GM19463 (cell line): ENCODE data around the gene RALGAPB.
"Not testable (repeated sequence)": the region's sequence is repeated elsewhere in the genome, so short reads cannot be mapped to it uniquely, and the experiment has no call there.

ENCODE experiments used
- ATAC-seq: cut with Tn5 transposase; IDR thresholded peaks from one replicate; pipeline ENCODE4 v1.9.1; 2021; ENCODE audit warnings: mild to moderate bottlenecking, moderate library complexity; ENCODE audit not compliant: unreplicated experiment

Gene RALGAPB

DNA sequence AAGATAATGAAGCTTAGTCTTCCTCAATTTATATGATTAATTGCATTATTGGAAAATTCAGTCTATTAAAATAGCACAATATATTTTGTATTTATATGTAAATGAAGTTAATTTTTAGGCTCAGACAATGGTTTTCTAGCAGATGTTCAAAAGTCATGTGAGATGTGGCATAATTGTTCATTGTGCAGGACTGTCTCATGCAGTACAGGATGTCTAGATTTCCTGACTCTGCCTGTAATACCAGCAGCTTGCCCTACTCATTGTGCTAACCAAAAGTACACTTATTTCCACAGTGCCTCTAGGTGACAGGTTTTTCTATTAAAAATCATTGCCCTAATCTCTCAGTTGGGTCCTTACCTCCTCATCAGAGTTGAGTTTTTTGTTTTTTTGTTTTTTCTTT is 12.4 kb downstream of the RALGAPB start:
- ATAC-seq = no peak

DNA sequence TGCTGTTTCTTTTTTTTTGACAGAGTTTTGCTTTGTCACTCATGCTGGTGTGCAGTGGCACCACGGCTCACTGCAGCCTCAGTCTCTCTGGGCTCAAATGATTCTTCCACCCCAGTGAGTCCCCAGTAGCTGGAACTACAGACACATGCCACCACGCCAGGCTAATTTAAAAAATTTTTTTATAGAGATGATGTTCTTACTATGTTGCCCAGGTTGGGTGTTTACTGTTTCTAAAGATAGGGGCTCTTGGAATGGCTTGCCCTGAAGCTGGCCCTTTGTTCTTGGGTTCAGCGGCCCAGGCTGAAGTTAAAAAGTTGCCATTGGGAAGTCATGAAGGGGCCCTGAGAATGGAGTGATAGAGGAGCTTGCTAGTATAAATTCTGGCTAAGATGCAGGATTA is 16.5 kb downstream of the RALGAPB start:
- ATAC-seq = no peak

DNA sequence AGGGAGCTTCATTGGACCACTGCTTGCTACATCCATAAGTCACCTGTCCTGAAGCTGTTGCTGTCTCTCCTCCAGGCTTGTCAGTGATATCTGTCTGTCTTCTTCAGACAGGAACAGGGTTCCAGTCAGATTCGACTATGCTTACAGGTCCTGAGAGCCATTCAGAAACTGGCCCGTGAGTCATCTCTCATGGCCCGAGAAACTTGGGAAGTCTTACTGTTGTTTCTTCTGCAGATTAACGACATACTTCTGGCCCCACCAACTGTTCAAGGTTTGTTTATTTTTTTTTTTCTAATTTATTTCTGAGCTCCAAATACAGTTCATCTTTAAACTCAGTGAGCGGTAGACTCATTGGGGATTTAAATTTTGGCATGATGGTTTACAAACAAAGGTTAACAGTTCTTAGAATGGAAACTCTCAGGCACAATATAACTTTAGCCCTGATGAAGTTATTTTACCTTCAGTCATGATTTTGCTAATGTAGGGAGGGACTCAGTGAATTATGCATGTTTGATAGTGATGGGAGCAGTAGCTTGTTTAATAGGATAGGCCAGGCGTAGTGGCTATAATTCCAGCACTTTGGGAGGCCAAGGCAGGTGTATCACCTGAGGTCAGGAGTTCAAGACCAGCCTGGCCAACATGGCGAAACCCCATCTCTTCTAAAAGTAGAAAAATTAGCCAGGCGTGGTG is 24.7 kb downstream of the RALGAPB start:
- no peak for ATAC-seq

DNA sequence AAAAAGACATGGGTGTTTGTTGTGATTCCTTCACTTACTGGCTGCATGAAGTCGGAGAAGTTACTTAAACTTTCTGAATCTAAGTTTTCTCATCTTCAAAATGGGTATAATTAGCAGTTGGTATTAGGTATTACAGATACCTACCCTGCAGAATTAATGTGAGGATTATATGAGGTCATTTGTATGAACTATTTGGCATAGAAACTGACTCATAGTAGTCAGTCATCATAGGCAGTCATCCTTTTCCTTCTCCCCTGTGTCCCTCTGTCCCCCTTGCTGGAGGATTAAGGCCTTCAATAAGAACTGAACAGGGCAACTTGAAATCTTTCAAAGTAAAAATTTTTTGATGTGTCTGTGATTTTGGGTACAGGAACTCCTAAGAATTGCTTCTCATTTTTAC is 26.3 kb downstream of the RALGAPB start:
- ATAC-seq = no peak

DNA sequence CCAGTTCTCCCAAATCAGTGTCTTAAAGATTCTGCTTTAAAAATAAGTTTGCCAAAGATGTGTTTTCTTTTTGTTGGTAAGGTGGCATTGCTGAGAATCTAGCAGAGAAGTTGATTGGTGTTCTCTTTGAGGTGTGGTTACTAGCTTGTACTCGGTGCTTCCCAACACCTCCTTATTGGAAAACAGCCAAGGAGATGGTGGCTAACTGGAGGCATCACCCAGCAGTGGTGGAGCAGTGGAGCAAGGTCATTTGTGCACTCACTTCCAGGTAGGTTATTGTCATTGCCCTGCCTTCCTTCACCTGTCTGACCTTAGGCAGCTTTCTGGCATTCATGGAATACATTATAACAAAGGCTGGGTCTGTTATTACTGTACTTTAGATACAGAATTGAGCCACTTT is 26.7 kb downstream of the RALGAPB start:
- ATAC-seq = no peak

DNA sequence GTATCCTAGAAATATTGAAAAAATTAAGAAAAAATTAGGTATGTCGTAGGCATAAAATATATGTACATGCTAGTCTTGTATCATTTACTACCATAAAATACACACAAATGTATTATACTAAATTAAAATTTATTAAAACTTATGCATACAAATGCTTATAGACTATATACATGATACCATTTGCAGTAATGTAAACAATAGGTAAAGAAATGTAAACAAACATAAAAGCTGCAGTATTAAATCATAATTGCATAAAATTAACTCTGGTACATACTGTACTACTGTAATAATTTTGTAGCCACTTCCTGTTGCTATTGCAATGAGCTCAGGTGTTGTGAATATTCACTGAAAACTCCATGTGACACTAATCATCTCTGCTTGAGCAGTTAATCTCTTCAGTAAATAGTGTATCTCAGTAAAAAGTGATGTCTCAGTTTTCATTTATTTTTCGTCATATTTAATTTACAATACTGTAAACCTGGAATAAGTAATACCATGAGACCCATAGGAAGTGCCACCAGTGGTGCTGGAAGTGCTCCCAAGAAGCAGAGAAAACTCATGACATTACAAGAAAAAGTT is 29.3 kb downstream of the RALGAPB start:
- ATAC-seq = no peak

DNA sequence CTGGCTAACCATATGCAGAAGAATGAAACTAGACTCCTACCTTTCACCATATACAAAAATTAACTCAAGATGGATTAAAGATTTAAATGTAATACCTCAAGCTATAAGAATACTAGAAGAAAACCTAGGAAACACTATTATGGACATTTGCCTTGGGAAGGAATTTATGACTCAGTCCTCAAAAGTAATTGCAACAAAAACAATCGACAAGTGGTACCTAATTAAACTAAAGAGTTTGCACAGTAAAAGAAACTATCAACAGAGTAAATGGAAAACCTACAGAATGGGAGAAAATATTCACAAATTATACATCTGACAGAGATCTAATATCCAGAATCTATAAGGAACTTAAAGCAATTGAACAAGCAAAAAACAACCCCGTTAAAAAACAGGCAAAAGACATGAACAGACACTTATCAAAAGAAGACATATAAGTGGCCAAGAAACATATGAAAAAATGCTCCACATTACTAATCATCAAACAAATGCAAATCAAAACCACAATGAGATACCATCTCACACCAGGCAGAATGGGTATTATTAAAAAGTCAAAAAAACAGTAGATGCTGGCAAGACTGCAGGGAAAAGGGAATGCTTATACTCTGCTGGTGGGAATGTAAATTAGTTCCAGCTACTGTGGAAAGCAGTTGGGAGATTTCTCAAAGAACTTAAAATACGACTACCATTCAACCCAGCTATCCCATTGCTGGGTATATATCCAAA is 31.9 kb downstream of the RALGAPB start:
- no peak for ATAC-seq

DNA sequence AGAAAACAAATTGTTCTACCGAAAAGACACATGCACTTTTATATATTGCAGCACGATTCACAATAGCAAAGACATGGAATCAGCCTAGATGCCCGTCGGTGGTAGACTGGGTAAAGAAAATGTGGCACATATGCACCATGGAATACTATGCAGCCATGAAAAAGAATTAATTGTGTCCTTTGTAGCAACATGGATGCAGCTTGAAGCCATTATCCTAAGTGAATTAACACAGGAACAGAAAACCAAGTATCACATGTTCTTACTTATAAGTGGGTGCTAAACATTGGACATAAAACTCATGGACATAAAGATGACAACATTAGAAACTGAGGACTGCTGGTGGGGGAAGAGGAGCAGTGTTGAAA is 32.4 kb downstream of the RALGAPB start:
- ATAC-seq = no peak

DNA sequence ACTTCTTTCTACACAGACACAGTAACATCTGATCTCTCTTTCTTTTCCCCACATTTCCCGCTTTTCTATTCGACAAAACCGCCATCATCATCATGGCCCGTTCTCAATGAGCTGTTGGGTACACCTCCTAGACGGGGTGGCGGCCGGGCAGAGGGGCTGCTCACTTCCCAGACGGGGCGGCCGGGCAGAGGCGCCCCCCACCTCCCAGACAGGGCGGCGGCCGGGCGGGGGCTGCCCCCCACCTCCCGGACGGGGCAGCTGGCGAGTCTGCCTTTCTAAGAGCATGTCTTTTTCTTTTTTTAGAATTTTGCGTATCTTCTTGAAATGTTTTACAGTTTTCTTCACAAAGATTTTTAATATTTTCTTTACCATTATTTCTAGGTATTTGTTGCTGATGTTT is 39.1 kb downstream of the RALGAPB start:
- not testable (repeated sequence) for ATAC-seq

DNA sequence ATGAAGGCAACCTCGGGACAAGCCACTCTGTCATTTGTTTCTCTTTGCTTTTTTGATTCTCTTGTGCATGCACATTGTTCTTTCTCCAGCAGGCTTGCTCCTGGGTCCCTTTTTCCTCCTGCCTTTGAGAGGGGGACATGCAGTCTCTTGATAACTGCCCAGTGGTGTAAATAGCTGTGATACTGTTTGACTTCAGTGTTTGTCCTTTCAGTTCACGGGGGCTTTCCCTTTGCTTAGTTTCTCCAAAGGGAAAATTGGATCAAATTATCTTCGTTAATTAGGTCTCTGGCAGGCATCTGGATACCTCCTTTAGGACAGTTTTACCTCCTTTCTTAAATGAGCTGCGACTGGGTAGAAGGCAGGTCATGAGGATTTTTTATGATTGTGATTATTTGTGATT is 41.5 kb downstream of the RALGAPB start:
- ATAC-seq = no peak

DNA sequence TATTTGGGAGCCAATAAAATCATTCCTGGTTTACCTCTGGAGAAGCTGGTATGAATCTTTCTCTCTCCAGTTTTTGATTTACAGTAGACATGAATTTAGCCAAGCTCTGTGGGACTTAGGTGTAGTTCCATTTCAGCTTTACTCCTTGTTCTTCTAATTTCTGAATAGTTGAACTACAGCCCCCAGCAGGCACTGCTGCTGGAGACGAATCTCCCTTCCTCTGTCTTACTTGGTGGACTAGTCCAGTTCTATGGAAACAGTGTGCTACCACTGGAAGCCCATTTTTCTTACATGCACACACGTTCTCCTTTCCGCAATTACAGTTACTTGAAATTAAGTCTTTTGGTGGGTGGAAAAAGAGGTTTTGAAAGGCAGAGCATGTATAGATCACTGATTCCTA is 42.3 kb downstream of the RALGAPB start:
- ATAC-seq = no peak

DNA sequence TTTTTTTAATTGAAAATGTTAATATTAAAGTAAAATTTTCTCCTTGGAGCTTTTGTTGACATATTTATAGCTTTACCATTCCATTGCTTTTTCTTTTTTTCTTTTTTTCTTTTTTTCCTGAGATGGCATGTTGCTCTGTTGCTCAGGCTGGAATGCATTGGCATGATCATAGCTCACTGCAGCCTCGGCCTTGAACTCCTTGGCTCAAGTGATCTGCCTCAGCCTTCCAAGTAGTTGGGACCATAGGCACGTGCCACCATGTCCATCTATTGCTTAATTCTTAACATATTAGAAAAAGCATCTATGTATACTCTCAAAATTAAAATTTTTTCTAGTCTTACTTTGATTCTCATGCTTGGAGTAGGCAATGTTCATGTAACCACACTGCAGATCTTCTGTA is 43.0 kb downstream of the RALGAPB start:
- no peak for ATAC-seq

DNA sequence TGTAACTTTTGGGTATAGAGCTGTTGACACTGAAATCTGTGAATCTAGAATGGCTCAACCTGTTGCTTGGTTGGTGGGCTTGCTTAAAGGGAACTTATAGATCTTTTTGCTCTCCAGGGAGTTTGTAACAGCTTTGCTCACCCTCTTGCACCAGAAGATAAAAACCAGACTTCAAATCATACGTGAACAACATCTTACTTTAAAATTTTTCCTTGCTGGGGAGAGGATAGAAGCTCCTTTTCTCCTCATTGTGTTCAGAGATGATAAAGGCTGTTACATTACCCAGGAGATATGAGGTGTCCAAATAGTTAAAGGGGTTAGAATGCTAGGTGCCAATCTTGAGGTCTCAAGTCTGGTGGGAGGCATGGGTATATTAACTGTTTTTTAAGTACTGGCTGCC is 46.8 kb downstream of the RALGAPB start:
- ATAC-seq = no peak

DNA sequence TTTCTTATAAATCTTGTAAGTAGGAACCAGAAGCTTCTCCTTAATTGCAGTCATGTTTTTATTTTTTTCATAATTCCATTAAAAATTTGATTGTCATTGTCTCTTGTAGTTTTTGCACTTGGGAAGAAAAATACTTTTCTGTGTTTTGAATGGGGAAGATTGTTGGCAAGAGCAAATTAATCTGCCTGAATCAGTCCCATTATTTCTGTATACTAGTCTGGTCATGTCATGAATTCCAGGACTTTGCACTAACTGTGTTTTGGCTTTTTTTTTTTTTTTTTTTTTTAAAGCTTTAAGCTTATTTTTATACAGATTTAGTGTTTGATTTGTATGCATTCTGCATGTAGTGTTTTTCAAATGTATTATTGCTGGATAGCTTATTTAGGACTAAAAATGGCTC is 47.6 kb downstream of the RALGAPB start:
- no peak for ATAC-seq

DNA sequence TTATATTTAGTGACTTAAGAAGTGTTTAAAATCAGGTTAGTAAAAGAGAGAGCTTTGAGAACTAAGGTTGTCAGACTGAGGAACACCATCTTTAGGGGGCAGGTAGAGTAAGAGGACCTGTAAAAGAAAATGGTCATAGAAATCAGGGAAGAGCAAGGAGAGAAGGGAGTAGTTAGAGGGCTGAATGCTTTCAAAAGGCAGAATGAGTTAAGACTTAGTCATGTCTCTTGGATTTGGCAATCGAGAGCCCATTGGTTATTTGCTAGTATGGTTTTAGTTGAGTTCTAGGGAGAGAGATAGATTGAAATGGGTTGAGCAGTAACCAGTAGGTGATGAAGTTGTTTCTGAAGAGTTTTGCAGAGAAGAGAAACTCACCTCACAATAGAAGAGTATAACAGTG is 51.1 kb downstream of the RALGAPB start:
- no peak for ATAC-seq

DNA sequence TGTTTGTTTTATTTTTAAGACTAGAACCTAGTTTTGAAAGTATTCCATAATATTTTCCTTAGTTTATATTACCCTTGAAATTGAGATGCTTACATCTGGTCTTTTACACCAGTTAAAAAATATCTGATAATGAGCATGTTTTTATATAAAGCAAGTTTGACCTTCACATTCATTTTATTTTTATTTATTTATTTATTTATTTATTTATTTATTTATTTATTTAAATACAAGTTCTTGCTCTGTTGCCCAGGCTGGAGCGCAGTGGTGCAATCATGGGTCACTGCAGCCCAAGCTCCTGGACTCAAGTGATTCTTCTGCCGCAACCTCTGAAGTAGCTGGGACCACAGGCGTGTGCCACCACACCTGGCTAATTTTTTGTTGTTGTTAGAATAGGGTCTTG is 55.5 kb downstream of the RALGAPB start:
- ATAC-seq = no peak

DNA sequence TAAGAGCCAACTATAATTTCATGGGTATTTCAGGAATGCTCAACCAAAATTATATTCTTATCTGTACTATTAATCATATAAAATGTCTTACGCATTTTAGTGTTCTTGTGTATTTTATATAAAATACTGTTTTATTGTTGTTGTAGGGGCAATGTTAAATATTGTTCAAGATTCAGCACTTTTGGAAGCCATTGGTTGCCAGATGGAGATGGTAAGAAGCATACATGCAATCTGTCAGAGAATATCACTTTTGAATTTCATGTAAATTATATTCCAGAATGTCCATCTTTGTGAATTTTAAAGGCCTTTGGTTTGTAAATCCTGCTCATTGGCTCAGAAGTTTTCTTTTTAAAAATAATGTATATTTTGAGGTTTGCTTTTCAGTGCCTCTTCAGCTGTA is 58.4 kb downstream of the RALGAPB start:
- no peak for ATAC-seq

DNA sequence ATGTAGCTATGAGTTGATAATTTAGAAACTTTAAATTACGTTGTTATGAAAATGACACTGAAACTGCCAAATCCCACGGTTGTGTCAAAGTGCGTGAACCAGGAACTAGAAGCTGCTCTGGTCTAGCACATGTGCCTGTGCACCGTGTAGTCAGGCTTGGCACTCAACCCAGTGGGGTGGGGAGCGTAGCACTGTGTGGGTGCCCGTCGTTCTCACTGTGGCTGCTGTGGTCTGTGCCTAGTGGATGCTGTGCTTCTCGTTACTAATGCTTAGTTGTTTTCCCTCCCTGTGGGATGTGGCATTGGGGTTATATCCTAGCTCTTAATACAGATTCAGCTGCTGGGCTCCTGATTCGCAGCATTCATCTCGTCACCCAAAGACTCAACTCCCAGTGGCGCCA is 62.1 kb downstream of the RALGAPB start:
- no peak for ATAC-seq

DNA sequence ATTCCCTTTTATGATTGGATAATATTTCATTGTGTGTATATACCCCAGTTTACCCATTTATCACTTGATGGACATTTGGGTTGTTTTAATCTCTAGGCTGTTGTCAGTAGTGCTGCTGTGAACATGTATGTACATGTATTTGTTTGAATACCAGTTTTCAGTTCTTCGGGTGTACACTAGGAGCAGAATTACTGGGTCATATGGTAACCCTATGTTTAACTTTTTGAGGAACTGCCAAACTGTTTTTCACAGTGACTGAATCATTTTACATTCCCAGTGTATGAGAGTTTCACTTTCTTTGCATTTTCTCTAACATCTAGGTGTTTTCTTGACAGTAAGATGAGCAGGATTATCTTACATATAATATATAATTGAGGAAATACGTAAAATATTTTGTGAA is 63.7 kb downstream of the RALGAPB start:
- ATAC-seq = no peak

DNA sequence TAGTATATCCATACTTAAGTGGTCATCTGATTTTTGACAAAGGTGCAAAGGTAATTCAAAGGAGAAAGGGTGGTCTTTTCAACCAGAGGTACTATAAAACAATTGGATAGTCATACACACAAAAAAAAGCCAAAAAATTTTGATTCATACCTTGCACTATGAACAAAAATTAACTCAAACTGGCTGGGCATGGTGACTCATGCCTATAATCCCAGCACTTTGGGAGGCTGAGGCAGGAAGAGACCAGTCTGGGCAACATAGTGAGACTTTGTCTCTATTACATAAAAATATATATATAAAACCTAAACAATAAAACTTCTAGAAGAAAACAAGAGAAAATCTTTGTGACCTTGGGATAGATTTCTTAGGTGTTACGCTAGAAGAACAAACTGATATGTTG is 64.5 kb downstream of the RALGAPB start:
- ATAC-seq = no peak

DNA sequence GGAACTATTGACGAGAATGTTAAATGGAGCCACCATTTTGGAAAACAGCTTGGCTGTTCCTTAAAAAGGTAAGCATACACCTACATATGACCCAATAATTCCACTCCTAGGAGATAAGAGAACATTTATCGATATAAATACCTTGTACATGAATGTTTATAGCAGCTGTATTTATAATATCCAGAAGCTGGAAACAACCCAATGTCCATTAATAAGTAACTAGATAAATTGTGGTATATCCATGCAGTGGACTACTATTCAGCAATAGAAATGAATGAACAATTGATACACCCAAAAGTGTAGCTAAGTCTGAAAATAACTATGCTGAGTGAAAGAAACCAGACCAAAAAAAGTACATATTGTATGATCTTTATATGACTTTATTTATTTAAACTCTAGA is 66.1 kb downstream of the RALGAPB start:
- ATAC-seq = no peak
